Fibroblast of lung (primary cell): ENCODE results near the gene KCNK7. TPM values are rescaled to one million over a fixed set of nuclear protein-coding genes. Genes with fewer than 3 reads are reported as not detected.
A peak's percentile ranks its signal among the peaks of the same experiment; 100 is the strongest.

Experiments used
- DNase-seq, 2 donors: peaks; one replicate each; pipeline versions ENCODE4 v3.0.0 to v3.0.0-alpha.2; 2010; ENCODE audit warnings: low read depth in 2 of 2
- H2AFZ ChIP-seq: 2 replicates; pipeline ENCODE4 v1.5.1; 2012; ENCODE audit warnings: low read length, control low read depth, inconsistent platforms
- H3K27ac ChIP-seq: 2 replicates; pipeline ENCODE4 v1.5.1; 2011; ENCODE audit warnings: low read length, control low read depth; ENCODE audit not compliant: insufficient read depth
- H3K27me3 ChIP-seq: 2 replicates; pipeline ENCODE4 v1.5.1; 2011; ENCODE audit warnings: mild to moderate bottlenecking, low read length; ENCODE audit not compliant: control insufficient read depth, insufficient read depth
- H3K36me3 ChIP-seq: 2 replicates; pipeline ENCODE4 v1.5.1; 2011; ENCODE audit warnings: low read length; ENCODE audit not compliant: control insufficient read depth, insufficient read depth
- H3K4me1 ChIP-seq: 2 replicates; pipeline ENCODE4 v1.5.1; 2011; ENCODE audit warnings: low read length; ENCODE audit not compliant: control insufficient read depth, insufficient read depth; ENCODE audit errors: extremely low read depth
- H3K4me2 ChIP-seq: 2 replicates; pipeline ENCODE4 v1.5.1; 2011; ENCODE audit warnings: low read length, control low read depth; ENCODE audit not compliant: insufficient read depth; ENCODE audit errors: extremely low read depth
- H3K4me3 ChIP-seq, 4 experiments: fragments of 200-600 bp in 1 of 4; sonication (generic) in 1 of 4; replicated peaks in 1 of 4; 2 replicates each; pipeline ENCODE4 v1.5.1; 2011 to 2016; ENCODE audit warnings: low read length in 4 of 4, low read depth in 3 of 4, mild to moderate bottlenecking in 3 of 4, control low read depth in 2 of 4, inconsistent platforms in 1 of 4, mixed read lengths in 1 of 4; ENCODE audit not compliant: insufficient read depth in 1 of 4; ENCODE audit errors: control extremely low read depth in 1 of 4
- H3K79me2 ChIP-seq: 2 replicates; pipeline ENCODE4 v1.5.1; 2012; ENCODE audit warnings: mild to moderate bottlenecking, low read length, inconsistent platforms; ENCODE audit not compliant: control insufficient read depth, insufficient read depth
- H3K9ac ChIP-seq: 2 replicates; pipeline ENCODE4 v1.5.1; 2011; ENCODE audit warnings: mild to moderate bottlenecking, low read length, control low read depth; ENCODE audit not compliant: insufficient read depth
- H3K9me3 ChIP-seq: 2 replicates; pipeline ENCODE4 v1.5.1; 2012; ENCODE audit warnings: low read depth, low read length; ENCODE audit not compliant: control insufficient read depth, insufficient read depth
- H4K20me1 ChIP-seq: 2 replicates; pipeline ENCODE4 v1.5.1; 2011; ENCODE audit warnings: low read length; ENCODE audit not compliant: control insufficient read depth, insufficient read depth; ENCODE audit errors: extremely low read depth
- EZH2 ChIP-seq: IDR thresholded peaks from 2 replicates; pipeline ENCODE4 v1.5.1; 2012; ENCODE audit warnings: low read length, control low read depth, mild to moderate bottlenecking; ENCODE audit errors: missing control alignments
- polyA plus RNA-seq, 2 donors: library from polyadenylated mRNA; depleted of rRNA in 1 of 2; stranded (reverse) in 1 of 2; unstranded in 1 of 2; fragments of >200 nt; gene quantifications; 2 replicates each; pipeline ENCODE4 v1.2.1, GENCODE V29; 2011 to 2012; ENCODE audit warnings: missing spikeins in 1 of 2
- total RNA-seq: library from RNA; depleted of rRNA; stranded (reverse); fragments of >200 nt; gene quantifications from 2 replicates; pipeline ENCODE4 v1.2.1, GENCODE V29; 2014
- TF ChIP-seq, protein P1 (sequence below), 2 donors: IDR thresholded peaks in 1 of 2; conservative IDR thresholded peaks in 1 of 2; 1 replicate in 1 of 2; 2 replicates in 1 of 2; pipeline ENCODE4 v1.5.1; 2011 to 2012; ENCODE audit warnings: low read length in 2 of 2, control low read depth in 1 of 2, inconsistent platforms in 1 of 2, low read depth in 1 of 2, mild to moderate bottlenecking in 1 of 2

The KCNK7 gene
- total and polyA plus RNA-seq, 2 donors (not counting 1 experiment from before 2014, with no cell fraction given): not detected

- Histone ChIP-seq H3K4me2 (no peak overlapping the region), H3K4me3 (no peak overlapping the region), H3K9me3 (no peaks in the 10 kb centered on the region), H4K20me1 (no peaks in the 10 kb centered on the region), H3K27me3 (no peaks in the 10 kb centered on the region), H3K36me3 (peaks cover 12% of the 10 kb centered on the region), H3K4me1 (peaks cover 21% of the 10 kb centered on the region), H3K9ac (no peak overlapping the region), H3K79me2 (peaks cover 14% of the 10 kb centered on the region), H3K27ac (no peak overlapping the region), H2AFZ (no peak overlapping the region)
- TF ChIP-seq, protein P1, sequence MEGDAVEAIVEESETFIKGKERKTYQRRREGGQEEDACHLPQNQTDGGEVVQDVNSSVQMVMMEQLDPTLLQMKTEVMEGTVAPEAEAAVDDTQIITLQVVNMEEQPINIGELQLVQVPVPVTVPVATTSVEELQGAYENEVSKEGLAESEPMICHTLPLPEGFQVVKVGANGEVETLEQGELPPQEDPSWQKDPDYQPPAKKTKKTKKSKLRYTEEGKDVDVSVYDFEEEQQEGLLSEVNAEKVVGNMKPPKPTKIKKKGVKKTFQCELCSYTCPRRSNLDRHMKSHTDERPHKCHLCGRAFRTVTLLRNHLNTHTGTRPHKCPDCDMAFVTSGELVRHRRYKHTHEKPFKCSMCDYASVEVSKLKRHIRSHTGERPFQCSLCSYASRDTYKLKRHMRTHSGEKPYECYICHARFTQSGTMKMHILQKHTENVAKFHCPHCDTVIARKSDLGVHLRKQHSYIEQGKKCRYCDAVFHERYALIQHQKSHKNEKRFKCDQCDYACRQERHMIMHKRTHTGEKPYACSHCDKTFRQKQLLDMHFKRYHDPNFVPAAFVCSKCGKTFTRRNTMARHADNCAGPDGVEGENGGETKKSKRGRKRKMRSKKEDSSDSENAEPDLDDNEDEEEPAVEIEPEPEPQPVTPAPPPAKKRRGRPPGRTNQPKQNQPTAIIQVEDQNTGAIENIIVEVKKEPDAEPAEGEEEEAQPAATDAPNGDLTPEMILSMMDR (conservative IDR thresholded peaks at IDR 0.05 in 1 of 2, IDR thresholded peaks at IDR 0.05 in 1 of 2; ENCODE audit: low read depth in 1 of 2, low read length in 2 of 2): no peak
- DNase-seq: no peak
Observed at GRCh38 chr11:65552388-65552951, 43.1 kb downstream of the KCNK7 start.

- Histone ChIP-seq H3K36me3 (peaks cover 13% of the 10 kb centered on the region), H3K27ac (no peak overlapping the region), H2AFZ (no peak overlapping the region), H3K27me3 (no peaks in the 10 kb centered on the region), H3K79me2 (peaks cover 8% of the 10 kb centered on the region), H3K4me2 (no peak overlapping the region), H3K4me3 (no peak overlapping the region), H4K20me1 (no peaks in the 10 kb centered on the region), H3K4me1 (peaks cover 21% of the 10 kb centered on the region), H3K9me3 (no peaks in the 10 kb centered on the region), H3K9ac (no peak overlapping the region)
- peak in 1 of 2 donors; percentile 23 for DNase-seq
- TF ChIP-seq EZH2: no peak
- TF ChIP-seq, protein P1 (conservative IDR thresholded peaks at IDR 0.05 in 1 of 2, IDR thresholded peaks at IDR 0.05 in 1 of 2; ENCODE audit: low read depth in 1 of 2, low read length in 2 of 2): peak; percentile 27 to 37
Observed at GRCh38 chr11:65551572-65552387, 43.8 kb downstream of the KCNK7 start.

- H3K27ac ChIP-seq: no peak overlapping the region
- H2AFZ ChIP-seq: no peak overlapping the region
- peaks cover 23% of the 10 kb centered on the region for H3K36me3 ChIP-seq
- H3K4me2 ChIP-seq: no peak overlapping the region
- no peaks in the 10 kb centered on the region for H3K4me1 ChIP-seq
- no peaks in the 10 kb centered on the region for H4K20me1 ChIP-seq
- TF ChIP-seq EZH2: no peak
- TF ChIP-seq, protein P1 (conservative IDR thresholded peaks at IDR 0.05 in 1 of 2, IDR thresholded peaks at IDR 0.05 in 1 of 2; ENCODE audit: low read depth in 1 of 2, low read length in 2 of 2): no peak
- no peak overlapping the region for H3K4me3 ChIP-seq
- no peak overlapping the region for H3K9ac ChIP-seq
- H3K27me3 ChIP-seq: no peaks in the 10 kb centered on the region
- no peak for DNase-seq
- no peaks in the 10 kb centered on the region for H3K9me3 ChIP-seq
- H3K79me2 ChIP-seq: no peaks in the 10 kb centered on the region
Observed at GRCh38 chr11:65549096-65549495, 46.5 kb downstream of the KCNK7 start.
